Epithelial cell of esophagus (primary cell): Measurements from ENCODE around the gene PDHB.
A peak's percentile ranks its signal among the peaks of the same experiment; 100 is the strongest.

Experiments
- DNase-seq: peaks from one replicate; pipeline ENCODE4 v3.0.0; 2010; ENCODE audit warnings: low read depth
- H3K4me3 ChIP-seq: 2 replicates; pipeline ENCODE4 v1.5.1; 2011; ENCODE audit warnings: mild to moderate bottlenecking, low read length, control low read depth
- TF ChIP-seq, protein P1 (sequence below): IDR thresholded peaks from 2 replicates; pipeline ENCODE4 v1.5.1; 2011; ENCODE audit warnings: low read depth, mild to moderate bottlenecking, low read length, control low read depth, inconsistent platforms; ENCODE audit not compliant: insufficient read depth; ENCODE audit errors: missing control alignments

PDHB gene

GRCh38 chr3:58434990-58435389, 1.4 kb upstream of the PDHB start:
- TF ChIP-seq, protein P1, sequence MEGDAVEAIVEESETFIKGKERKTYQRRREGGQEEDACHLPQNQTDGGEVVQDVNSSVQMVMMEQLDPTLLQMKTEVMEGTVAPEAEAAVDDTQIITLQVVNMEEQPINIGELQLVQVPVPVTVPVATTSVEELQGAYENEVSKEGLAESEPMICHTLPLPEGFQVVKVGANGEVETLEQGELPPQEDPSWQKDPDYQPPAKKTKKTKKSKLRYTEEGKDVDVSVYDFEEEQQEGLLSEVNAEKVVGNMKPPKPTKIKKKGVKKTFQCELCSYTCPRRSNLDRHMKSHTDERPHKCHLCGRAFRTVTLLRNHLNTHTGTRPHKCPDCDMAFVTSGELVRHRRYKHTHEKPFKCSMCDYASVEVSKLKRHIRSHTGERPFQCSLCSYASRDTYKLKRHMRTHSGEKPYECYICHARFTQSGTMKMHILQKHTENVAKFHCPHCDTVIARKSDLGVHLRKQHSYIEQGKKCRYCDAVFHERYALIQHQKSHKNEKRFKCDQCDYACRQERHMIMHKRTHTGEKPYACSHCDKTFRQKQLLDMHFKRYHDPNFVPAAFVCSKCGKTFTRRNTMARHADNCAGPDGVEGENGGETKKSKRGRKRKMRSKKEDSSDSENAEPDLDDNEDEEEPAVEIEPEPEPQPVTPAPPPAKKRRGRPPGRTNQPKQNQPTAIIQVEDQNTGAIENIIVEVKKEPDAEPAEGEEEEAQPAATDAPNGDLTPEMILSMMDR: no peak
- H3K4me3 ChIP-seq: no peak overlapping the region
- DNase-seq: peak; percentile 52

- no peak overlapping the region for H3K4me3 ChIP-seq
- TF ChIP-seq, protein P1: no peak
- no peak for DNase-seq
Measured at GRCh38 chr3:58434511-58434910, 879 bp upstream of the PDHB start.

DNA sequence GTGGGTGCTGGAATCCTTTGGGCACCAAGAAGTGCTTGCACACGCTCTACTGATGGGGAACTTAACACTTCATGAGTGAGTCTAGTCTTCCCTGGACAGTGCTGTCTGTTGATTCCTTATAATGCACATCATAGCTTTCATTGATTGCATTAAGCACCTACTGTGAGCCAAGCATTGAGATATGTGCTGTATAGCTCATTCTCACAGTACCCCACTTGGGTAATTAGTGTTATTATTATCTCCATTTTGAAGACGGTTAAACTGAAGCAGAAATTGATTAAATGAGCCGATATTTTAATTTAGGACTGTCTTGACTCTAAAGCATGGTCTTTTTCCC, 504 bp upstream of the PDHB start:
- peak overlapping the region; percentile 80 for H3K4me3 ChIP-seq
- TF ChIP-seq, protein P1: no peak
- no peak for DNase-seq

DNA sequence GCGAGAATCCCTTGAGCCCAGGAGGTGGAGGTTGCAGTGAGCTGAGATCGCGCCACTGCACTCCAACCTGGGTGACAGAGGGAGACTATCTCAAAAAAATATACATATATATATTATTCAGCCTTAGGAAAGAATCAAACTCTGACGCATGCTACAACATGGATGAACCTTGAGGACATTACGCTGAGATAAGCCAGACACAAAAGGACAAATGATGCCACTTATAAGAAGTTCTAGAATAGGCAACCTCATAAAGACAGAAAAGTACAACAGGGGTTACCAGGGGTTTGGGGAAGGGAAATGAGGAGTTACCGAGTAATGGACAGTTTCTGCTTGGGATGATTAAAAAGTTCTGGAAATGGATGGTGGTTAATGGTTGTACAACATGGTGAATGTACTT, 727 bp downstream of the PDHB start:
- no peak for DNase-seq
- TF ChIP-seq, protein P1: no peak
- peak overlapping the region; percentile 80 for H3K4me3 ChIP-seq

DNA sequence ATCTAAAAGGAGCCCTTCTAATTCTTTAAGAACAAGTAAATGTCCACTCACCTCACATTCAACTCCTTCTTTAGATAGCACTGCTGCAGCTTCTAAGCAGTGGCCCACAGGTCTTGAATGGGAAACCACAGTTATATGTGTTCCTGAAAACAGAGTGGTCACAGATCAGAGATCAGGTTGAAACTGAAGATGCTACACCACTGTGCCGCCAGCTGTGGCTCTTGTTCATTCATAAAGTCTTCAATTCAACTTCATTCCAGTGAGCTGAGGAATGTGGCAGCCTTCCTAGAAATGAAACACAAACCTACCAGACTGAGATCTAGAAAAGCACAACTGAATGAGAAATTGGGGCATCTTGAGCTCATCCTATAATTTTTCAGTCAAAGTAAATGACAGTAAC, 4.0 kb downstream of the PDHB start:
- TF ChIP-seq, protein P1: no peak
- no peak overlapping the region for H3K4me3 ChIP-seq
- DNase-seq: no peak

DNA sequence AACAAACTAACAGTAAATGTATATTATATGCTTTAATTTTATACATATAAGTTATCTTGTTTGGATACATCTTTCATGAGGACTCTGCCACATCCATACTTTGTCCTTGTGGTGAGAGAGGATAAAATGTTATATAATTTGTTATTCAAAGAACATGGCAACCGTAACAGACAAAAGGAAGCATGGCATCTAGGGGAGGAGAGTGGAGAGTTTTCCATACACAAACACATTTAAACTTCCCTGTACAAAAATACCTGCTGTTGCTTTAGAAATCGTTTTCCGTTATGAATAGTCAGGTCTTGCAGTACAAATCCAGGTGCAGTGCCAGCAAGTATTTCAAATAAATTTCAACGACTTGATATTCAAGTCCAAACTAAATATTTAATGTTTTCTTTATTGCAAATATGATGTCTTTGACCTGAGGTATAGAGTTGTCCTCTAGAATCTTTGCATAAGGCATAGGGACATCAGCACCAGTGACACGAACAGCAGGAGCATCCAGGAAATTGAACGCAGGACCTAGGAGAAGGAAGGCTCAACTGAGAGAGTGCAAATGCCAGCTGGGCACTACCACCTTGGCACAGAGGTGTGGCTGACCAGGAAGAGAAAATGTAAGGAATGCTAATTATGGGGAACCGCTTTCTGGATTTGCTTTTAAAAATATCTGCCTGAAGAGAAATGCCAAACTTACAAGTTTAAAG, 5.8 kb downstream of the PDHB start:
- TF ChIP-seq, protein P1: no peak
- DNase-seq: no peak
- H3K4me3 ChIP-seq: no peak overlapping the region

DNA sequence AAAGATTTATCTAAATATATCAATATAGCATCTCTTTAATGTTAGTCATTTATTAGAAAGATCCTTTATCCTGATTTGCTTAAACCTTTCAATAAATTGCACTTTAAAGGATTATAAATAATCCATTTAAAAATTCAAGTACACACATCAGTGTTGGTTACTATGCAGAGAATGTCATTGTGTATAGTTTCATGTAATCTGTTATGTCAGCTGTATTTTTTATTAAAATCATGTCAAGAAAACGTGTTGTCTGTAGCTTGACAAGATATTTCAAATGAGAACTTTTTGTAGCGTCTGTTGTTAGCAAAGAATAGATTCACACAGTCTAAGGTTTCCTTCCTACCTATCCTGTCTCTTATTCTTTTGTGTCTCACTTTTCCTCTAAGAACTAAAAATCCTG, 7.8 kb downstream of the PDHB start:
- DNase-seq: no peak
- TF ChIP-seq, protein P1: no peak
- H3K4me3 ChIP-seq: no peak overlapping the region
